ENCODE measurements around the gene OMP.

Gene OMP

GRCh38 chr11:77118086-77118485 lies 15.4 kb downstream of the OMP start:
- DNase-seq (ENCODE audit: low read depth) = no peak
- no peak for TF ChIP-seq CTCF (IDR thresholded peaks at IDR 0.05; ENCODE audit: insufficient read depth, low read depth, low read length, missing control alignments)

GRCh38 chr11:77118971-77119370 lies 16.3 kb downstream of the OMP start:
- TF ChIP-seq CTCF (IDR thresholded peaks at IDR 0.05; ENCODE audit: insufficient read depth, low read depth, low read length, missing control alignments) = no peak
- no peak for DNase-seq (ENCODE audit: low read depth)
- no peak overlapping the region for H3K4me3 ChIP-seq (ENCODE audit: low read length)

More at GRCh38 chr11:77118086-77118485, 15.4 kb downstream of the OMP start:
- no peak overlapping the region for H3K4me3 ChIP-seq (ENCODE audit: low read length)

- TF ChIP-seq CTCF (IDR thresholded peaks at IDR 0.05; ENCODE audit: insufficient read depth, low read depth, low read length, missing control alignments) = no peak
- DNase-seq (ENCODE audit: low read depth) = no peak
- H3K4me3 ChIP-seq (ENCODE audit: low read length) = no peak overlapping the region
These were observed 16.9 kb downstream of the OMP start for GRCh38 chr11:77119531-77119936.

- no peak for DNase-seq (ENCODE audit: low read depth)
These were observed 17.9 kb downstream of the OMP start for GRCh38 chr11:77120571-77120970.

GRCh38 chr11:77121096-77121640 lies 18.5 kb downstream of the OMP start:
- no peak for DNase-seq (ENCODE audit: low read depth)
- TF ChIP-seq CTCF (IDR thresholded peaks at IDR 0.05; ENCODE audit: insufficient read depth, low read depth, low read length, missing control alignments) = no peak
- no peak overlapping the region for H3K4me3 ChIP-seq (ENCODE audit: low read length)

More at GRCh38 chr11:77120571-77120970, 17.9 kb downstream of the OMP start:
- H3K4me3 ChIP-seq (ENCODE audit: low read length) = no peak overlapping the region
- no peak for TF ChIP-seq CTCF (IDR thresholded peaks at IDR 0.05; ENCODE audit: insufficient read depth, low read depth, low read length, missing control alignments)

GRCh38 chr11:77121876-77122575 lies 19.4 kb downstream of the OMP start:
- no peak for DNase-seq (ENCODE audit: low read depth)
- no peak for TF ChIP-seq CTCF (IDR thresholded peaks at IDR 0.05; ENCODE audit: insufficient read depth, low read depth, low read length, missing control alignments)
- H3K4me3 ChIP-seq (ENCODE audit: low read length) = no peak overlapping the region
